Astrocyte of the spinal cord (primary cell): ENCODE data around the gene DDIT4.

ENCODE experiments used
- DNase-seq: peaks from one replicate; pipeline ENCODE4 v3.0.0; 2011; ENCODE audit warnings: low read depth, low spot score
- H3K4me3 ChIP-seq: 2 replicates; pipeline ENCODE4 v1.5.1; 2011; ENCODE audit warnings: low read depth, mild to moderate bottlenecking, low read length, moderate library complexity
- in situ Hi-C: cut with HindIII; loops from 2 replicates; pipeline ENCODE4 v1.10.0; 2017; ENCODE audit warnings: low sequenced_read_pairs
- TF ChIP-seq, protein P1 (sequence below): IDR thresholded peaks from 2 replicates; pipeline ENCODE4 v1.5.1; 2012; ENCODE audit warnings: low read depth, mild to moderate bottlenecking, low read length, inconsistent platforms

Gene DDIT4

DNA sequence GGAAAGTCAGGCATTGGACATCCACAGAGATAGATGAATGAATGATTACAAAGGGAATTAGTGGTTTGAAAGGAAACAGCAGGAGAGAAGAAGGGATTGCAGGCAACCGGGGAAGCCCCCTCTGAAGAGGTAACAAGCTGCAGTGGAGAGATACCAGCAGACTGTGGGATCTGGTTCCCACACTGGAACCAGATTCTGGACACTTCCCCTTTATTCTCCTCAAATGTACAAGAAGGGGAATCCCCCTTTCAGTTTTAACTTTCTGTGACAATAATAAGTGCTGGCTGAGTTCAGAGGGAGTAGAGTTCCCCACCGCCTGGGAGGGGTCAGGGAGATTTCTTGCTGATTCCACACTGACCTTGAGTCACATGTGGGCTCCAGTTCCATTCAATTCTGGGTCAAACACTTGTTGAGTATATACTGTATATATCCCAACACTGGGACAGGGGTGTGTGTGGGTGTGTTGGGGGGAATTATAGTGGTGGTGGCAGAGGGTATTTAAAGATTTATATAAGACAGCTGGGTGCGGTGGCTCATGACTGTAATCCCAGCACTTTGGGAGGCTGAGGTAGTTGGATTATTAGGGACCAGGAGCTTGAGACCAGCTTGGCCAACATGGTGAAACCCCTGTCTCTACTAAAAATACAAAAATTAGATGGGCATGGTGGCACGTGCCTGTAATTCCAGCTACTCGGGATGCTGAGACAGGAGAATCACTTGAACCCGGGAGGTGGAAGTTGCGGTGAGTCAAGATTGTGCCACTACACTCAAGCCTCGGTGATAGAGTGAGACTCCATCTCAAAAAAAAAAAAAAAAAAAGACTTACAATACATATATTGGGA lies 16.5 kb upstream of the DDIT4 start:
- H3K4me3 ChIP-seq, result no peak overlapping the region

DNA sequence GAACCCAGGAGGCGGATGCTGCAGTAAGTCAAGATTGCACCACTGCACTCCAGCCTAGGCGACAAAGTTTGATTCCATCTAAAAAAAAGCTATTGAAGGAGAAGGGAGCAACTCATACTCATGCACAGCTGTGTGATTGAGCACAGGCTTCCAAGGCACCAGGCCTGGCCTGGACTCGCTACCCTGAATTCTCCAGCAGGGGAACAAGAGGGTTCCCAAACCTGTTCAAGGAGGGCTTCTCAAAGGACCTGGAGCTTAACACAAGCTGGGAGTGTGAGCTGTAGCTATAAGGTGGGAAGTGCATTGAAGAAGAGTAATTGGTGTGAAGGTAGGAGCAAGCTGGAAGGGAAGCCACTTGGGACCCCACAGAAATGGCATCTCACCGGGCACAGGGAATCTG lies 15.1 kb upstream of the DDIT4 start:
- in situ Hi-C loops, result no loop called here
- TF ChIP-seq, protein P1, sequence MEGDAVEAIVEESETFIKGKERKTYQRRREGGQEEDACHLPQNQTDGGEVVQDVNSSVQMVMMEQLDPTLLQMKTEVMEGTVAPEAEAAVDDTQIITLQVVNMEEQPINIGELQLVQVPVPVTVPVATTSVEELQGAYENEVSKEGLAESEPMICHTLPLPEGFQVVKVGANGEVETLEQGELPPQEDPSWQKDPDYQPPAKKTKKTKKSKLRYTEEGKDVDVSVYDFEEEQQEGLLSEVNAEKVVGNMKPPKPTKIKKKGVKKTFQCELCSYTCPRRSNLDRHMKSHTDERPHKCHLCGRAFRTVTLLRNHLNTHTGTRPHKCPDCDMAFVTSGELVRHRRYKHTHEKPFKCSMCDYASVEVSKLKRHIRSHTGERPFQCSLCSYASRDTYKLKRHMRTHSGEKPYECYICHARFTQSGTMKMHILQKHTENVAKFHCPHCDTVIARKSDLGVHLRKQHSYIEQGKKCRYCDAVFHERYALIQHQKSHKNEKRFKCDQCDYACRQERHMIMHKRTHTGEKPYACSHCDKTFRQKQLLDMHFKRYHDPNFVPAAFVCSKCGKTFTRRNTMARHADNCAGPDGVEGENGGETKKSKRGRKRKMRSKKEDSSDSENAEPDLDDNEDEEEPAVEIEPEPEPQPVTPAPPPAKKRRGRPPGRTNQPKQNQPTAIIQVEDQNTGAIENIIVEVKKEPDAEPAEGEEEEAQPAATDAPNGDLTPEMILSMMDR, result no peak
- no peak for DNase-seq
- no peak overlapping the region for H3K4me3 ChIP-seq

More for the DNA sequence above, 16.5 kb upstream of the DDIT4 start:
- in situ Hi-C loops, result no loop called here
- DNase-seq, result peak; percentile 21
- TF ChIP-seq, protein P1, result no peak

DNA sequence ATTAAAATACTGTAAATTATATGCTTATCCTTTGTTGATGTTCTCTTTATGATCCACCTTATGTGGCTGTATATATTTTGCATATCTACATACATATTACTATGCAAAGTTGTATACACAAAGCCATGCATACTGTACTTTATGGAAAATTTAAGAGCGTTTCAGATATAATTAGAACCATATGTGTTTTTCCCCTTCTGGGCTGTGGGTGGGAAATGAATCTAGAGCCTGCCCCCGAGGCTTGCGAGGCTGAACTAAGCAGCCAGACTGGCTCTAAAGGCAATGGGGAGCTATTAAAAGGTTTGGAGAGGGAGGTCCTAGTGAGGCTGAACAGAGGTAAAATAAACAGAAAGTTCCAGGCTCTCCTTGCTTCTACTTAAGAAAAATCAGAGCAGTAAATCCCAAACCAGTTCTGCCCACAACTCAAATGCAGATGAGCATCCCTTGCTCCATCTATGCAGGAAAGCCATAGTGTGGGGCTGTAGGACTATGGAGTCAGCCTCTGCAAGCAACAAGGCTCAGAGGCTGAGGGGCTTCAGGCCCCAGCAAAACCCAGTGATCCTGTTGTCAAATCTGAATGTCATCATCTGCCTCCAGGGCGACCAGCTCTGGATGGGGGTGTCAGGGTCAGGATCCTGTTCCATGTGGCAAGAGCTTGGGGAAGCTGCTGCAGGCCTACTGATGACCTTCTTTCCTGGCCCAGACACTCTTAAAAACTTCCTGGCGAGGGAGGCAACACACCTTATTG lies 14.1 kb upstream of the DDIT4 start:
- in situ Hi-C loops, result no loop called here
- DNase-seq, result peak; percentile 88
- H3K4me3 ChIP-seq, result no peak overlapping the region
- TF ChIP-seq, protein P1, result no peak

DNA sequence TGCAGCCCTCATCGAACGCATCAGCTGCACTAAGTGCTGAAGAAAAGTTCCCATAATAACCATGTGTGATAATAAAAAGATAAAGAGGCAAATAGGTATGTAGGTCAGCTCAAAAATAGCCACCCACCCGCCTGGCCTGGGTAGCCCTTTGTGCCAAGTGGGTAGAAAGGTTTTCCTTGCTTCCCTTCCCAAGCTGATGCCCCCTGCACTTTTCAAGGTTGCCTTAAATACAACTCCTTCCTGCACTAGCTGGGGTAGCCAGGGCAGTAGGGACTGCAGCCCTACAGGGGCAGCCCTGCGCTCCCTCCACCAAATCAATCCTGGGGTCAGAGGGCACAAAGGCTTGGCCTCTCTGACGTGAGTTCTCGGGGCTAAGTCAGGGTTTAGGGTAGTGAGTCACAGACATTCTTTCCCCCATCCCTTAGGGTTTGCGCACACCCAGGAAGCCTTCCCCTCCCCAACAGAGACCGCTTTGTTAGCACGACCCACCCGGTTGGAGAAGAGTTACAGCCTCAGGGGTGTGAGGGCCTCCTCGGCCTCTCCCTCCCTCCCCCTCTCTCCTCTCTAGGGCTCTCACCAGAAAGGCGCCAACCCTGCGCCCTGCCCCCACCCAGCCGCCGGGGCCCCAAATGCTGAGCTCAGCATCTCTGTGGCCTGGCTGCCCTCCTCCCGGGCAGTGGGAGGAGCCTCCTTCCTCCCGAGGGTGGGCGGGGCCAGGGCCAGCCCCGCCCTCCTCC lies 13.3 kb upstream of the DDIT4 start:
- in situ Hi-C loops, result no loop called here
- DNase-seq, result peak; percentile 92
- no peak overlapping the region for H3K4me3 ChIP-seq
- TF ChIP-seq, protein P1, result no peak

DNA sequence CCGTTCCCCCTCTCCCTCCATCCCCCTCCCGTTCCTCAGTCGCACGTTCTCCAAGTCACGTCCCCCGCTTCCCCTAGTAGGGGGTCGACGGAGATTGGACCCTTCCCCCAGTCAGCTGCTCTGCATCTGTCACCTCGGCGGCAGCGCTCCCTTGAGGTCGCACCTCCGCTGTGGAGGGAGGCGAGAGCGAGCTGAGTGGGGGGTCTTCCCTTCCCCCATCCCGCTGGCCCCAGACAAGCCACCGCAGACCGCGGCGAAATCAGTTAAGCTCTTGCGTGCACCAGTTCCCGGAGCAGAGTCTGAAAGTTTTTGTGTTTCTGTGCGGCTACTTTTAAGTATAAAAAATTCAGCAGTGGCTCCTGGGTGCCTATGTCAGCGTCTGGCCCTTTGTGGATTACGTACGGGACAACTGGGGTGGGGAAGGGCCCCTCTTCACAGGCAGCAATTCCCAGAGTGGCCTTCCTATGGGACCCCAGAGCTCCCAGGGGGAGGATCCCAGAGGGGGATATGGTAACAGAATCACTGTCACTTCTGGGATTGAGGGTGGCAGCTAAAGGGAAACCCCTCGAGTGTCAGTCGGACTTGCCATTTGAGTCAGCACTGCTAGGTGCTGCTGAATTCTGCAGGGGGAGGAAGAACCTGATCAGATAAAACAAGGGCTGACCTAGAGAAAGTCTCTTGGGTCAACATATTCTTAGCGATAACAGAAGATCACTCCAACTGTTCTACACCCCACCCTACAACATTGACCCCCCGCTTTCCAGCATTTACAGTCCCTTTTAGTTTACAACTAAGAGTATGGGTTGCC lies 12.5 kb upstream of the DDIT4 start:
- DNase-seq, result no peak
- H3K4me3 ChIP-seq, result peak overlapping the region; percentile 40
- in situ Hi-C loops, result no loop called here
- TF ChIP-seq, protein P1, result peak; percentile 21
